ENCODE measurements around the gene PANK4.
"Not testable (repeated sequence)": the region's sequence is repeated elsewhere in the genome, so short reads cannot be mapped to it uniquely, and the experiment has no call there.

PANK4 gene

GRCh38 chr1:2473198-2473597 is 53.2 kb downstream of the PANK4 start:
- DNase-seq: no peak

- DNase-seq: no peak
These were observed 53.7 kb downstream of the PANK4 start for GRCh38 chr1:2472561-2473177.

GRCh38 chr1:2472109-2472508 is 54.3 kb downstream of the PANK4 start:
- no peak for DNase-seq

GRCh38 chr1:2471587-2472001 is 54.8 kb downstream of the PANK4 start:
- no peak for DNase-seq

GRCh38 chr1:2471159-2471471 is 55.3 kb downstream of the PANK4 start:
- no peak for DNase-seq

GRCh38 chr1:2470290-2471158 is 55.9 kb downstream of the PANK4 start:
- DNase-seq: no peak

- no peak for DNase-seq
These were observed 57.1 kb downstream of the PANK4 start for GRCh38 chr1:2469103-2469940.

- DNase-seq: no peak
These were observed 57.9 kb downstream of the PANK4 start for GRCh38 chr1:2468540-2468939.

GRCh38 chr1:2468041-2468472 is 58.3 kb downstream of the PANK4 start:
- DNase-seq: no peak

- no peak for DNase-seq
These were observed 59.3 kb downstream of the PANK4 start for GRCh38 chr1:2466958-2467554.

GRCh38 chr1:2466270-2466665 is 60.1 kb downstream of the PANK4 start:
- no peak for DNase-seq

- no peak for DNase-seq
These were observed 60.8 kb downstream of the PANK4 start for GRCh38 chr1:2465371-2466269.

- DNase-seq: no peak
These were observed 63.0 kb downstream of the PANK4 start for GRCh38 chr1:2463396-2463795.

- no peak for DNase-seq
These were observed 63.6 kb downstream of the PANK4 start for GRCh38 chr1:2462819-2463218.

- DNase-seq: no peak
These were observed 65.2 kb downstream of the PANK4 start for GRCh38 chr1:2460996-2461751.

GRCh38 chr1:2460203-2460602 is 66.2 kb downstream of the PANK4 start:
- no peak for DNase-seq

GRCh38 chr1:2459757-2460156 is 66.6 kb downstream of the PANK4 start:
- DNase-seq: no peak

- not testable (repeated sequence) for DNase-seq
These were observed 67.2 kb downstream of the PANK4 start for GRCh38 chr1:2459102-2459753.

GRCh38 chr1:2458687-2459086 is 67.7 kb downstream of the PANK4 start:
- no peak for DNase-seq

Measured in GDM1 (cell line).